ENCODE data around the gene POU4F3. TPM values are rescaled to one million over a fixed set of nuclear protein-coding genes. Genes with fewer than 3 reads are reported as not detected.

POU4F3 gene
- total and polyA plus RNA-seq, 3 donors from 2014 or later = not detected

- H3K27me3 ChIP-seq = no peaks in the 10 kb centered on the region
- H3K9me3 ChIP-seq = no peaks in the 10 kb centered on the region
- H3K4me1 ChIP-seq = no peaks in the 10 kb centered on the region
- whole genome bisulfite sequencing, 2 donors = 23 to 39% methylated on average over 2 of the region's 2 CpGs
- no peak for TF ChIP-seq CTCF (IDR thresholded peaks at IDR 0.05)
- no peak for TF ChIP-seq POLR2A (IDR thresholded peaks at IDR 0.05)
- H3K27ac ChIP-seq = no peak overlapping the region
- DNase-seq = no peak
- no peak overlapping the region for H3K4me3 ChIP-seq
- intact Hi-C loops (cut with DNase I; ENCODE audit: low total_unique reads) = no loop called here
- H3K36me3 ChIP-seq (ENCODE audit: low read depth, missing control alignments) = no peaks in the 10 kb centered on the region
These were observed 27.0 kb downstream of the POU4F3 start for GRCh38 chr5:146365618-146366017.

- Histone ChIP-seq H3K27me3 (no peaks in the 10 kb centered on the region), H3K4me1 (no peaks in the 10 kb centered on the region), H3K9me3 (no peaks in the 10 kb centered on the region), H3K27ac (no peak overlapping the region), H3K4me3 (no peak overlapping the region), H3K36me3 (ENCODE audit: low read depth, missing control alignments) (no peaks in the 10 kb centered on the region)
- WGBS, 2 donors = 85 to 100% methylated on average over 1 of the region's 1 CpG
- no peak for DNase-seq
- intact Hi-C loops (cut with DNase I; ENCODE audit: low total_unique reads) = no loop called here
- no peak for TF ChIP-seq POLR2A (IDR thresholded peaks at IDR 0.05)
- no peak for TF ChIP-seq CTCF (IDR thresholded peaks at IDR 0.05)
These were observed 28.3 kb downstream of the POU4F3 start for GRCh38 chr5:146366904-146367303.

GRCh38 chr5:146368137-146368536 is 29.5 kb downstream of the POU4F3 start:
- Histone ChIP-seq H3K27me3 (no peaks in the 10 kb centered on the region), H3K4me1 (no peaks in the 10 kb centered on the region), H3K27ac (no peak overlapping the region), H3K9me3 (no peaks in the 10 kb centered on the region), H3K4me3 (no peak overlapping the region), H3K36me3 (ENCODE audit: low read depth, missing control alignments) (no peaks in the 10 kb centered on the region)
- no peak for DNase-seq
- TF ChIP-seq CTCF (IDR thresholded peaks at IDR 0.05) (no peak), POLR2A (IDR thresholded peaks at IDR 0.05) (no peak)
- intact Hi-C loops (cut with DNase I; ENCODE audit: low total_unique reads) = no loop called here
- 62 to 81% methylated on average over 1 to 2 of the region's 2 CpGs for WGBS, 2 donors

GRCh38 chr5:146369691-146370090 is 31.1 kb downstream of the POU4F3 start:
- Histone ChIP-seq H3K4me3 (no peak overlapping the region), H3K27me3 (no peaks in the 10 kb centered on the region), H3K27ac (no peak overlapping the region), H3K4me1 (no peaks in the 10 kb centered on the region), H3K36me3 (ENCODE audit: low read depth, missing control alignments) (no peaks in the 10 kb centered on the region), H3K9me3 (no peaks in the 10 kb centered on the region)
- 68 to 79% methylated on average over 3 of the region's 3 CpGs for WGBS, 2 donors
- intact Hi-C loops (cut with DNase I; ENCODE audit: low total_unique reads) = no loop called here
- DNase-seq = no peak
- TF ChIP-seq POLR2A (IDR thresholded peaks at IDR 0.05) = no peak
- TF ChIP-seq CTCF (IDR thresholded peaks at IDR 0.05) = no peak

- Histone ChIP-seq H3K4me1 (no peaks in the 10 kb centered on the region), H3K27ac (no peak overlapping the region), H3K36me3 (ENCODE audit: low read depth, missing control alignments) (no peaks in the 10 kb centered on the region), H3K27me3 (no peaks in the 10 kb centered on the region), H3K4me3 (no peak overlapping the region), H3K9me3 (no peaks in the 10 kb centered on the region)
- no peak for DNase-seq
- intact Hi-C loops (cut with DNase I; ENCODE audit: low total_unique reads) = no loop called here
- WGBS, 2 donors = 75 to 87% methylated on average over 2 of the region's 2 CpGs
- TF ChIP-seq CTCF (IDR thresholded peaks at IDR 0.05) (no peak), POLR2A (IDR thresholded peaks at IDR 0.05) (no peak)
These were observed 38.2 kb downstream of the POU4F3 start for GRCh38 chr5:146376821-146377220.

All from testis (tissue), 3 donors.